ENCODE data around the gene JPH4. TPM values are rescaled to one million over a fixed set of nuclear protein-coding genes. Genes with fewer than 3 reads are reported as not detected.
A peak's percentile ranks its signal among the peaks of the same experiment; 100 is the strongest.

The JPH4 gene
- total and polyA plus RNA-seq, 3 donors from 2014 or later: 3.4 to 3.9 (median 3.6) TPM

GRCh38 chr14:23559010-23559925 lies 19.3 kb downstream of the JPH4 start:
- Histone ChIP-seq H3K4me3 (no peak overlapping the region), H3K9me3 (no peaks in the 10 kb centered on the region), H3K27me3 (no peaks in the 10 kb centered on the region), H3K36me3 (ENCODE audit: low read depth, missing control alignments) (no peaks in the 10 kb centered on the region), H3K27ac (no peak overlapping the region), H3K4me1 (peaks cover 15% of the 10 kb centered on the region)
- WGBS, 2 donors: 78 to 80% methylated on average over 19 to 21 of the region's 21 CpGs
- DNase-seq: peak; percentile 63
- no peak for TF ChIP-seq POLR2A (IDR thresholded peaks at IDR 0.05)
- peak; percentile 59 to 76 (median 71) for TF ChIP-seq CTCF (IDR thresholded peaks at IDR 0.05)
- intact Hi-C loops (cut with DNase I; ENCODE audit: low total_unique reads): no loop called here

GRCh38 chr14:23558346-23559009 lies 20.1 kb downstream of the JPH4 start:
- Histone ChIP-seq H3K27ac (no peak overlapping the region), H3K4me1 (peaks cover 15% of the 10 kb centered on the region), H3K36me3 (ENCODE audit: low read depth, missing control alignments) (no peaks in the 10 kb centered on the region), H3K4me3 (no peak overlapping the region), H3K27me3 (no peaks in the 10 kb centered on the region), H3K9me3 (no peaks in the 10 kb centered on the region)
- TF ChIP-seq POLR2A (IDR thresholded peaks at IDR 0.05) (no peak), CTCF (IDR thresholded peaks at IDR 0.05) (no peak)
- 82 to 84% methylated on average over 10 of the region's 10 CpGs for WGBS, 2 donors
- no peak for DNase-seq
- intact Hi-C loops (cut with DNase I; ENCODE audit: low total_unique reads): no loop called here

DNA sequence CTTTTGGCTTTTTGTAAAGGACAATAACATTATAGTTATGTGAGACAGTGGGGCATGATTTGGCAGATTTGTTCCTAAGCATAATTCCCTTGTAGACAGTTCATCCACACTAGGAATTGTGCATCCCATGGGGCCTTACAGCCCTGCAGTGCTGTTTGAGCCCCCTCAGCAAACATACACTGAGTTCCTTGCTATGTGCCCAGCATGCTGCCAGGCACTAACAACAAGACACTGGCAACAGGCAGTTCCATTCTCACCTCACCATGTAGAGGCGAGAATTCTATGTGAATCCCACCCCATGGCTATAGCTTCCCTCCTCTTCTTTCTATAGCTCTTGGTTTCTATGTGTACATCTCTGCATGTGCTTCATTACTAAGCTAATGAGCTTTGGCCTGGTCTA lies 20.6 kb downstream of the JPH4 start:
- Histone ChIP-seq H3K4me1 (peaks cover 13% of the 10 kb centered on the region), H3K27ac (no peak overlapping the region), H3K4me3 (no peak overlapping the region), H3K27me3 (no peaks in the 10 kb centered on the region), H3K9me3 (no peaks in the 10 kb centered on the region), H3K36me3 (ENCODE audit: low read depth, missing control alignments) (no peaks in the 10 kb centered on the region)
- no peak for DNase-seq
- 93 to 94% methylated on average over 1 of the region's 1 CpG for WGBS, 2 donors
- intact Hi-C loops (cut with DNase I; ENCODE audit: low total_unique reads): no loop called here
- no peak for TF ChIP-seq CTCF (IDR thresholded peaks at IDR 0.05)
- no peak for TF ChIP-seq POLR2A (IDR thresholded peaks at IDR 0.05)

- Histone ChIP-seq H3K36me3 (ENCODE audit: low read depth, missing control alignments) (no peaks in the 10 kb centered on the region), H3K4me1 (peaks cover 11% of the 10 kb centered on the region), H3K27me3 (no peaks in the 10 kb centered on the region), H3K9me3 (no peaks in the 10 kb centered on the region), H3K27ac (no peak overlapping the region), H3K4me3 (no peak overlapping the region)
- TF ChIP-seq POLR2A (IDR thresholded peaks at IDR 0.05) (no peak), CTCF (IDR thresholded peaks at IDR 0.05) (no peak)
- no peak for DNase-seq
- WGBS, 2 donors: 23 to 37% methylated on average over 2 of the region's 2 CpGs
- intact Hi-C loops (cut with DNase I; ENCODE audit: low total_unique reads): no loop called here
Observed at GRCh38 chr14:23557521-23557920, 21.1 kb downstream of the JPH4 start.
